PC-9 (cell line): ENCODE data around the gene CLDND2.

Source experiments
- CTCF ChIP-seq: fragments of 200-600 bp; sonication (generic); conservative IDR thresholded peaks from 2 replicates; pipeline ENCODE4 v1.6.1; 2017; ENCODE audit warnings: mixed run types, antibody characterized with exemption, mild to moderate bottlenecking, moderate library complexity
- EZH2 ChIP-seq: fragments of 200-600 bp; sonication (generic); IDR thresholded peaks from 2 replicates; pipeline ENCODE4 v1.8.0; 2017; ENCODE audit warnings: antibody characterized with exemption, low read depth

- no peak for TF ChIP-seq EZH2
- no peak for TF ChIP-seq CTCF
Observed at GRCh38 chr19:51372649-51373504, 4.1 kb upstream of the CLDND2 start, which contains the start of gene NKG7.
